Neural cell (in vitro differentiated cells): ENCODE data around the gene PBX1. TPM values are rescaled to one million over a fixed set of nuclear protein-coding genes. Genes with fewer than 3 reads are reported as not detected.

ENCODE experiments used
- H2AFZ ChIP-seq: fragments of 200-600, 300-800 bp; sonication (generic), shearing (Covaris generic); 2 replicates; pipeline ENCODE4 v1.6.0; 2014; ENCODE audit warnings: low read depth, mild to moderate bottlenecking, antibody characterized with exemption, low read length, moderate library complexity
- H3F3A ChIP-seq: fragments of 200-600 bp; shearing (Covaris generic); 2 replicates; pipeline ENCODE4 v1.6.1; 2016; ENCODE audit warnings: mild to moderate bottlenecking, moderate library complexity, mixed read lengths, antibody characterized with exemption, low read length; ENCODE audit not compliant: insufficient read depth, poor library complexity, severe bottlenecking
- H3K27ac ChIP-seq: fragments of 200-600, 300-800 bp; sonication (generic), shearing (Covaris generic); 2 replicates; pipeline ENCODE4 v1.5.1; 2014; ENCODE audit warnings: mild to moderate bottlenecking, low read length, moderate library complexity
- H3K27me3 ChIP-seq: fragments of 300-800, 200-600 bp; sonication (generic), shearing (Covaris generic); 2 replicates; pipeline ENCODE4 v1.6.0; 2014; ENCODE audit warnings: mild to moderate bottlenecking, low read depth, low read length, moderate library complexity; ENCODE audit not compliant: insufficient read depth
- H3K36me3 ChIP-seq: fragments of 300-800, 200-600 bp; sonication (generic), shearing (Covaris generic); 2 replicates; pipeline ENCODE4 v1.5.1; 2014; ENCODE audit warnings: mild to moderate bottlenecking, antibody characterized with exemption, low read length, moderate library complexity; ENCODE audit not compliant: insufficient read depth
- H3K4me2 ChIP-seq: fragments of 300-800, 200-600 bp; sonication (generic), shearing (Covaris generic); 2 replicates; pipeline ENCODE4 v1.6.0; 2014; ENCODE audit warnings: mild to moderate bottlenecking, low read length
- H3K4me3 ChIP-seq: fragments of 300-800, 200-600 bp; sonication (generic), shearing (Covaris generic); 2 replicates; pipeline ENCODE4 v1.5.1; 2014; ENCODE audit warnings: mild to moderate bottlenecking, low read length, moderate library complexity
- H3K79me2 ChIP-seq: fragments of 200-600 bp; shearing (Covaris generic); replicated peaks from 2 replicates; pipeline ENCODE4 v1.6.0; 2014; ENCODE audit warnings: mild to moderate bottlenecking, low read length, moderate library complexity; ENCODE audit not compliant: insufficient read depth
- H3K9ac ChIP-seq: fragments of 300-800, 200-600 bp; sonication (generic), shearing (Covaris generic); 2 replicates; pipeline ENCODE4 v1.6.1; 2016; ENCODE audit warnings: mild to moderate bottlenecking, low read length, mixed read lengths
- H3K9me2 ChIP-seq: fragments of 200-600 bp; shearing (Covaris generic); 2 replicates; pipeline ENCODE4 v1.6.1; 2016; ENCODE audit warnings: mild to moderate bottlenecking, low read length, mixed read lengths; ENCODE audit not compliant: insufficient read depth
- H3K9me3 ChIP-seq: fragments of 200-600, 300-800 bp; sonication (generic), shearing (Covaris generic); 2 replicates; pipeline ENCODE4 v1.6.1; 2016; ENCODE audit warnings: mild to moderate bottlenecking, mixed run types, low read length, moderate library complexity, mixed read lengths
- H4K20me1 ChIP-seq: fragments of 200-600 bp; shearing (Covaris generic); 2 replicates; pipeline ENCODE4 v1.6.1; 2016; ENCODE audit warnings: mild to moderate bottlenecking, mixed run types; ENCODE audit not compliant: insufficient read depth
- CTCF ChIP-seq: fragments of 450-650 bp; IDR thresholded peaks from 2 replicates; pipeline ENCODE4 v1.5.1; 2014; ENCODE audit warnings: antibody characterized with exemption, mild to moderate bottlenecking, moderate library complexity; ENCODE audit not compliant: poor library complexity, severe bottlenecking
- EP300 ChIP-seq: fragments of 450-650 bp; conservative IDR thresholded peaks from 2 replicates; pipeline ENCODE4 v1.6.1; 2014; ENCODE audit warnings: antibody characterized with exemption, mild to moderate bottlenecking, moderate library complexity; ENCODE audit not compliant: poor library complexity, severe bottlenecking
- EZH2 ChIP-seq: fragments of 200-600, 300-800 bp; shearing (Covaris generic), sonication (generic); IDR thresholded peaks from 2 replicates; pipeline ENCODE4 v1.6.1; 2014; ENCODE audit warnings: antibody characterized with exemption, low read length, borderline replicate concordance, mild to moderate bottlenecking; ENCODE audit not compliant: insufficient read depth, poor library complexity, severe bottlenecking
- MXI1 ChIP-seq: fragments of 450-650 bp; conservative IDR thresholded peaks from 2 replicates; pipeline ENCODE4 v1.6.1; 2014; ENCODE audit warnings: antibody characterized with exemption, mild to moderate bottlenecking; ENCODE audit not compliant: poor library complexity, severe bottlenecking
- POLR2AphosphoS5 ChIP-seq: IDR thresholded peaks from 2 replicates; pipeline ENCODE4 v1.6.1; 2012
- RAD21 ChIP-seq: fragments of 450-650 bp; conservative IDR thresholded peaks from 2 replicates; pipeline ENCODE4 v1.6.1; 2014; ENCODE audit warnings: antibody characterized with exemption, mild to moderate bottlenecking, moderate library complexity
- SMC3 ChIP-seq: fragments of 450-650 bp; conservative IDR thresholded peaks from 2 replicates; pipeline ENCODE4 v1.6.1; 2014; ENCODE audit warnings: antibody characterized with exemption, mild to moderate bottlenecking, moderate library complexity; ENCODE audit not compliant: poor library complexity
- TAF1 ChIP-seq: IDR thresholded peaks from 2 replicates; pipeline ENCODE4 v1.6.1; 2012; ENCODE audit warnings: low read depth
- polyA plus RNA-seq: library from polyadenylated mRNA; depleted of rRNA; stranded (reverse); fragments of >200 nt; gene quantifications from 2 replicates; pipeline ENCODE4 v1.2.3, GENCODE V29; 2014
- TF ChIP-seq, protein P1 (sequence below): IDR thresholded peaks from 2 replicates; pipeline ENCODE4 v1.6.1; 2012; ENCODE audit warnings: borderline replicate concordance

The PBX1 gene
- polyA plus RNA-seq, 1 donor from 2014 or later: 42.4 TPM

DNA sequence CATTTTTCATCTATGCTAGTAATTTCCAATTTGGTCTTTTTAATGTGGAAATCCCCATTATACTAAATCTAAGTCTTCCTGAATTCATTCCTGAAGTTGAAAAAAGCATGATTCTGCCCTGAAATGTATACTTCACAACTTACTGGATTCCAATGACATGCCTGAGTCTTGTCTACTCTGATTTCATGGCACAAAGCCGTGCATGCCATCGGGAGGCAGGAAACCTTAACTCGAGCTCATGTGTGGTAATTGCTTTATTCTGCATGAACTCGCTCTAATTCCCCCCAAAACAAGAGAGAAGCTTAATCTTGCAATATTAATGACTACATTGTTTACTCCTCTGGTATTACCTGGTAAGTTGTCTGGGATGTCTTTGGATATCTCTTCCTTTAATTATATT, 39.6 kb upstream of the PBX1 start:
- Histone ChIP-seq H3K27me3 (no peaks in the 10 kb centered on the region), H3F3A (no peaks in the 10 kb centered on the region), H3K36me3 (no peaks in the 10 kb centered on the region), H3K4me2 (no peak overlapping the region), H4K20me1 (no peaks in the 10 kb centered on the region), H2AFZ (no peak overlapping the region), H3K79me2 (no peaks in the 10 kb centered on the region), H3K9me3 (no peaks in the 10 kb centered on the region), H3K27ac (no peak overlapping the region), H3K4me3 (no peak overlapping the region), H3K9me2 (no peaks in the 10 kb centered on the region), H3K9ac (no peak overlapping the region)
- TF ChIP-seq RAD21 (no peak), EP300 (no peak), CTCF (no peak), TAF1 (no peak), MXI1 (no peak), SMC3 (no peak), POLR2AphosphoS5 (no peak), EZH2 (no peak)
- TF ChIP-seq, protein P1, sequence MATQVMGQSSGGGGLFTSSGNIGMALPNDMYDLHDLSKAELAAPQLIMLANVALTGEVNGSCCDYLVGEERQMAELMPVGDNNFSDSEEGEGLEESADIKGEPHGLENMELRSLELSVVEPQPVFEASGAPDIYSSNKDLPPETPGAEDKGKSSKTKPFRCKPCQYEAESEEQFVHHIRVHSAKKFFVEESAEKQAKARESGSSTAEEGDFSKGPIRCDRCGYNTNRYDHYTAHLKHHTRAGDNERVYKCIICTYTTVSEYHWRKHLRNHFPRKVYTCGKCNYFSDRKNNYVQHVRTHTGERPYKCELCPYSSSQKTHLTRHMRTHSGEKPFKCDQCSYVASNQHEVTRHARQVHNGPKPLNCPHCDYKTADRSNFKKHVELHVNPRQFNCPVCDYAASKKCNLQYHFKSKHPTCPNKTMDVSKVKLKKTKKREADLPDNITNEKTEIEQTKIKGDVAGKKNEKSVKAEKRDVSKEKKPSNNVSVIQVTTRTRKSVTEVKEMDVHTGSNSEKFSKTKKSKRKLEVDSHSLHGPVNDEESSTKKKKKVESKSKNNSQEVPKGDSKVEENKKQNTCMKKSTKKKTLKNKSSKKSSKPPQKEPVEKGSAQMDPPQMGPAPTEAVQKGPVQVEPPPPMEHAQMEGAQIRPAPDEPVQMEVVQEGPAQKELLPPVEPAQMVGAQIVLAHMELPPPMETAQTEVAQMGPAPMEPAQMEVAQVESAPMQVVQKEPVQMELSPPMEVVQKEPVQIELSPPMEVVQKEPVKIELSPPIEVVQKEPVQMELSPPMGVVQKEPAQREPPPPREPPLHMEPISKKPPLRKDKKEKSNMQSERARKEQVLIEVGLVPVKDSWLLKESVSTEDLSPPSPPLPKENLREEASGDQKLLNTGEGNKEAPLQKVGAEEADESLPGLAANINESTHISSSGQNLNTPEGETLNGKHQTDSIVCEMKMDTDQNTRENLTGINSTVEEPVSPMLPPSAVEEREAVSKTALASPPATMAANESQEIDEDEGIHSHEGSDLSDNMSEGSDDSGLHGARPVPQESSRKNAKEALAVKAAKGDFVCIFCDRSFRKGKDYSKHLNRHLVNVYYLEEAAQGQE: no peak

DNA sequence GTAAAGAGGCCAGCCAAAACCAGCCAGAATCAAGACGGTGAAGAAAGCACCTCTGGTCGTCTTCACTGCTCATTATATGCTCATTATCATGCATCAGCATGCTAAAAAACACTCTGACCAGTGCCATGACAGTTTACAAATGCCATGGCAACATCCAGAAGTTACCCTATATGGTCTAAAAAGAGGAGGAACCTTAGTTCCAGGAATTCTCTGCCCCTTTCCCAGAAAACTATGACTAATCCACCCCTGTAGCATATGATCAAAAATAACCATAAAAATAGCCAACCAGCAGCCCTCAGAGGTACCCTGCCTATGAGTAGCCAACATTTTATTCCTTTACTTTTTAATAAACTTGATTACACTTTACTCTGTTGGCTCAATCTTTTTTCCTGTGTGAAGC, 34.2 kb upstream of the PBX1 start:
- Histone ChIP-seq H2AFZ (no peak overlapping the region), H3K4me3 (no peak overlapping the region), H3K27me3 (no peaks in the 10 kb centered on the region), H3K4me2 (no peak overlapping the region), H3K9ac (no peak overlapping the region), H3K9me2 (no peaks in the 10 kb centered on the region), H3F3A (no peaks in the 10 kb centered on the region), H3K79me2 (no peaks in the 10 kb centered on the region), H3K36me3 (no peaks in the 10 kb centered on the region), H3K27ac (no peak overlapping the region), H4K20me1 (no peaks in the 10 kb centered on the region), H3K9me3 (no peaks in the 10 kb centered on the region)
- TF ChIP-seq SMC3 (no peak), POLR2AphosphoS5 (no peak), CTCF (no peak), RAD21 (no peak), MXI1 (no peak), TAF1 (no peak), EP300 (no peak), EZH2 (no peak)
- TF ChIP-seq, protein P1: no peak
